GM15510 (cell line): ENCODE data around the gene TTC12.

ENCODE experiments used
- POLR2A ChIP-seq: IDR thresholded peaks from 3 replicates; pipeline ENCODE4 v1.6.1; 2011; ENCODE audit warnings: borderline replicate concordance; ENCODE audit not compliant: insufficient read length; ENCODE audit errors: extremely low read depth

The TTC12 gene

GRCh38 chr11:113397212-113397611 lies 82.8 kb downstream of the TTC12 start:
- TF ChIP-seq POLR2A = no peak

- TF ChIP-seq POLR2A = no peak
These were observed 83.4 kb downstream of the TTC12 start for GRCh38 chr11:113397821-113398220.

GRCh38 chr11:113398669-113399430 lies 84.5 kb downstream of the TTC12 start:
- TF ChIP-seq POLR2A = no peak

GRCh38 chr11:113400631-113401230 lies 86.3 kb downstream of the TTC12 start:
- no peak for TF ChIP-seq POLR2A

GRCh38 chr11:113401718-113402117 lies 87.3 kb downstream of the TTC12 start:
- TF ChIP-seq POLR2A = no peak

GRCh38 chr11:113404859-113405430 lies 90.6 kb downstream of the TTC12 start:
- TF ChIP-seq POLR2A = no peak

- no peak for TF ChIP-seq POLR2A
These were observed 91.5 kb downstream of the TTC12 start for GRCh38 chr11:113405724-113406478.

- TF ChIP-seq POLR2A = no peak
These were observed 92.8 kb downstream of the TTC12 start for GRCh38 chr11:113407163-113407562.

- no peak for TF ChIP-seq POLR2A
These were observed 93.8 kb downstream of the TTC12 start for GRCh38 chr11:113408206-113408605.

- no peak for TF ChIP-seq POLR2A
These were observed 94.5 kb downstream of the TTC12 start for GRCh38 chr11:113408887-113409286.

GRCh38 chr11:113409526-113409925 lies 95.1 kb downstream of the TTC12 start:
- no peak for TF ChIP-seq POLR2A

GRCh38 chr11:113410414-113411135 lies 96.2 kb downstream of the TTC12 start:
- TF ChIP-seq POLR2A = no peak

- no peak for TF ChIP-seq POLR2A
These were observed 97.2 kb downstream of the TTC12 start for GRCh38 chr11:113411536-113411935.

- no peak for TF ChIP-seq POLR2A
These were observed 98.3 kb downstream of the TTC12 start for GRCh38 chr11:113412675-113413074.

GRCh38 chr11:113415343-113415742 lies 101.0 kb downstream of the TTC12 start:
- TF ChIP-seq POLR2A = no peak
